ENCODE measurements around the gene RNASET2. TPM values are rescaled to one million over a fixed set of nuclear protein-coding genes. Genes with fewer than 3 reads are reported as not detected.

Gene RNASET2
- total RNA-seq = 24.3 and 70.5 TPM in 2 replicates

GRCh38 chr6:166956444-166957086, at the start of gene RNASET2:
Gene RNASET2, minus strand, starts transcription at chr6:166956550. Its CDS starts 368 bp downstream, at chr6:166956182.

GRCh38 chr6:166999145-166999883, 43.0 kb upstream of the RNASET2 start, which contains the start of gene CEP43:
Gene CEP43, plus strand, starts transcription at chr6:166999397. Its CDS starts 16 bp downstream, at chr6:166999413.

Small RNAs within 50 kb of the gene (small RNA-seq; reads per million reads assigned to genes)
- not detected for gene MIR3939

Other genes starting within 250 kb of the RNASET2 start
- gene CEP43, start 42.8 kb upstream of the RNASET2 start, total RNA-seq = 19.3 and 24.0 TPM in 2 replicates
- gene CCR6, start 166.5 kb upstream of the RNASET2 start, total RNA-seq = not detected in 2 replicates
- gene GPR31, start 201.4 kb upstream of the RNASET2 start, total RNA-seq = not detected in 2 replicates

All from articular chondrocyte of knee joint (primary cell).